Epithelial cell of proximal tubule (primary cell): ENCODE results near the gene CACNA1E. TPM values are rescaled to one million over a fixed set of nuclear protein-coding genes. Genes with fewer than 3 reads are reported as not detected.

Source experiments
- DNase-seq: peaks from one replicate; pipeline ENCODE4 v3.0.0-alpha.2; 2011; ENCODE audit warnings: low read depth
- H3K4me3 ChIP-seq: 2 replicates; pipeline ENCODE4 v1.5.1; 2011; ENCODE audit warnings: low read depth, mild to moderate bottlenecking, low read length
- CTCF ChIP-seq: conservative IDR thresholded peaks from 2 replicates; pipeline ENCODE4 v1.5.1; 2012; ENCODE audit warnings: low read depth, mild to moderate bottlenecking, low read length
- total RNA-seq: library from RNA; depleted of rRNA; stranded (reverse); fragments of >200 nt; gene quantifications from 2 replicates; pipeline ENCODE4 v1.2.3, GENCODE V29; 2015

CACNA1E gene
- total RNA-seq, 1 donor from 2014 or later, result 0.06 TPM

DNA sequence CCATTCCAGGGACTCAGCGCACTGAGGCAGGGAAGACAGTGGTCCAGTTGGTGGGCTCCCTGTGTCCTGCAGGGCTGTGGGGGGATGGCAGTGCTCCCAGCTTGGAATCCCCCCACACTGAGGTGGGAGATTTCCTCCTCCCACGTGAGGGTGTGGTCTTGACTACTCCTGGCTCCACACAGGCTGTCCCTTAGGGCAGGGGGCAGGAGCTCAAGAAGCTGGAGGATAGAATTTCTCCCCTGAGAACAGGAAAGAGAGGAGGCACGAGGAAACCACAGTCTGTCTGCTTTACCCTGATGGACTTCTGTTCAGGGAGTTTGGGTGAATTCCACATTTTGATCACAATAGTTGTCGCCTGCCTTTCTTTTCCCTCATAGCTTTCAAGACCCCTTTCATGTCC, 62.1 kb downstream of the CACNA1E start:
- H3K4me3 ChIP-seq, result no peak overlapping the region
- DNase-seq, result no peak
- no peak for TF ChIP-seq CTCF

GRCh38 chr1:181548497-181548896, 65.2 kb downstream of the CACNA1E start:
- no peak for TF ChIP-seq CTCF
- DNase-seq, result no peak
- H3K4me3 ChIP-seq, result no peak overlapping the region

DNA sequence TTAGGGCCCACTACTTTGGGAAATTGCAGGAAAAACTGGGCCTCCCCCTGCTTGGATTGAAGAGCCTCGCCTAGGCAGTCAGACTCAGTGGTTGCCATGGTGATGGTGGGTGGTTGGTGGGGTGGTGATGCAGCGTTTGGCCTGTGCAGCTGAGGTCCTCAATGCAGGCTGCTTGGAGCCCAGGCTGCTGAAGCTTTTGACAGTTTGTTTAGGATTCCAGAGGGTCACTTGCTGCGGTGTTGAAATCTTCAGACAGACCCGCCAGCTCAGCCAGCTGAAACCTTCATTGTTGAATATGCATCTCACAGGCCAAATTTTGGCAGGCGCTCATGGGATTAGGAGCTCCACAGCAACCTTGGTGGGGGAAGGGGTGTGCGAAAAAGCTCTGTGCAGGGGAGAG, 67.9 kb downstream of the CACNA1E start:
- TF ChIP-seq CTCF, result no peak
- no peak for DNase-seq
- H3K4me3 ChIP-seq, result no peak overlapping the region

DNA sequence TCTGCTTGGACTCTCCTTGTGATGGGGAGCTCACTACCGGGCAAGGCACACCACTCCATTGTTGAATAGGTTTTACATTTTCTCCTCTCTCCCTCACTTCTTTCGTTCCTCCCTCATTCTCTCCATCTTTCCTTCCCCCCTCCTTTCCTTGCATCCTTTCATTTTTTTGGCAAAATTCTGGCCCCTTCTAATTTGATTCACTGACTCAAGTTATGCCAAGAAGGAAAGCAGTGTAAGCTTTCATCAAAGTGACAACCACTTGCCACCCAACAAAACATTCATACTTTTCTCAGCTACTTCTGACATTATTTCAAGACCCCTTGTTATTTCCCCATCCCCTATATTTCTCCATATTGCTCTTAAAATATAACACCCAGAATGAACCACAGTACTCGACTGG, 68.4 kb downstream of the CACNA1E start:
- no peak for DNase-seq
- no peak overlapping the region for H3K4me3 ChIP-seq
- TF ChIP-seq CTCF, result no peak

DNA sequence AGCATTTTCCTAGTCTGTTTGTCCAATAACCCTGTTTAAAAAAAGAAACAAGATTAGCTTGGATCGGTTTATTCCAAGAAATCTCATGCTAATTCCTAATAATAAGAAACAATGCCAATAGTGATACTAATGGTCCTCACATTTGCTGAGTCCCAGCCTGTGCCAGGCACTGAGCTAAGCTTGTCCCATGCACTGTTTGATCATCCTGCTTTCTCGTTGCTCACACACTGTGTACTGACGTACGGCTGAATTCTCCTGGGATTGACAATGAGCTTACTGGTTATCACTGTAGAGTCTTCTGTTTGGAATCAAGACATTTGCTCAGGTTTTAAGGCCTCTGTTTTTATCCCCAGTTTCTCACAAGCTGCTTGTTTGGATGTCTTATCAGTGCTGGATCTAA, 71.1 kb downstream of the CACNA1E start:
- no peak for DNase-seq
- no peak for TF ChIP-seq CTCF
- no peak overlapping the region for H3K4me3 ChIP-seq

DNA sequence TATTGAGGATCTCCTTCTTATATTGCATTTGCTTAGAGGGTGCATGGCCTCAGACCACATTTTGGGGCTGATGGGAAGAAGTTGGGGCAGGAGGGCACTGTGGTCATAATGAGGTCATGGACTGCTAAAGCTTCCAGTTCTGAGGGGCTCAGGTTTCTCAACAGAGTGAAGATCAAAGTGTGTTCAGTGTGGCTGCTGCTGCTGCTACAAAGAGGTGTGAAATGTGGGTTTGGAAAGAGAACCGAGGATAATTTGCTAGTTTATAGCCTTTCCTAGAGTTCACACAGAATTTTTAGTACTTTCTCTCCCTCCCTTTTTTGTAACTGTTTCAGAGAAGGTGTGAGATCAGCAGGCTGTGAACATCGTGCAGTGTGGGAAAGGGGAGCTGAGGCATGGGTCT, 73.3 kb downstream of the CACNA1E start:
- no peak for DNase-seq
- no peak overlapping the region for H3K4me3 ChIP-seq
- TF ChIP-seq CTCF, result no peak

- TF ChIP-seq CTCF, result no peak
- DNase-seq, result no peak
- H3K4me3 ChIP-seq, result no peak overlapping the region
Measured at GRCh38 chr1:181557313-181557712, 74.0 kb downstream of the CACNA1E start.
